ENCODE measurements around the gene RBKS. TPM values are rescaled to one million over a fixed set of nuclear protein-coding genes. Genes with fewer than 3 reads are reported as not detected.
"Not testable (repeated sequence)": the region's sequence is repeated elsewhere in the genome, so short reads cannot be mapped to it uniquely, and the experiment has no call there.

Gene RBKS
- total RNA-seq, 1 donor from 2014 or later: 0.80 TPM

- no peak for DNase-seq (ENCODE audit: low spot score in 2 of 2, unreplicated experiment in 2 of 2)
- Mint-ChIP-seq H3K27me3 (ENCODE audit: low read depth) (no peaks in the 10 kb centered on the region), H3K4me3 (no peak overlapping the region), H3K4me1 (peaks cover 14% of the 10 kb centered on the region), H3K27ac (no peak overlapping the region), H3K9me3 (peaks cover 16% of the 10 kb centered on the region), H3K36me3 (peaks cover 8% of the 10 kb centered on the region)
- TF ChIP-seq, protein P1, sequence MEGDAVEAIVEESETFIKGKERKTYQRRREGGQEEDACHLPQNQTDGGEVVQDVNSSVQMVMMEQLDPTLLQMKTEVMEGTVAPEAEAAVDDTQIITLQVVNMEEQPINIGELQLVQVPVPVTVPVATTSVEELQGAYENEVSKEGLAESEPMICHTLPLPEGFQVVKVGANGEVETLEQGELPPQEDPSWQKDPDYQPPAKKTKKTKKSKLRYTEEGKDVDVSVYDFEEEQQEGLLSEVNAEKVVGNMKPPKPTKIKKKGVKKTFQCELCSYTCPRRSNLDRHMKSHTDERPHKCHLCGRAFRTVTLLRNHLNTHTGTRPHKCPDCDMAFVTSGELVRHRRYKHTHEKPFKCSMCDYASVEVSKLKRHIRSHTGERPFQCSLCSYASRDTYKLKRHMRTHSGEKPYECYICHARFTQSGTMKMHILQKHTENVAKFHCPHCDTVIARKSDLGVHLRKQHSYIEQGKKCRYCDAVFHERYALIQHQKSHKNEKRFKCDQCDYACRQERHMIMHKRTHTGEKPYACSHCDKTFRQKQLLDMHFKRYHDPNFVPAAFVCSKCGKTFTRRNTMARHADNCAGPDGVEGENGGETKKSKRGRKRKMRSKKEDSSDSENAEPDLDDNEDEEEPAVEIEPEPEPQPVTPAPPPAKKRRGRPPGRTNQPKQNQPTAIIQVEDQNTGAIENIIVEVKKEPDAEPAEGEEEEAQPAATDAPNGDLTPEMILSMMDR (IDR thresholded peaks at IDR 0.05; ENCODE audit: unreplicated experiment): no peak
These were observed 5.6 kb downstream of the RBKS start for GRCh38 chr2:27884601-27885000.

DNA sequence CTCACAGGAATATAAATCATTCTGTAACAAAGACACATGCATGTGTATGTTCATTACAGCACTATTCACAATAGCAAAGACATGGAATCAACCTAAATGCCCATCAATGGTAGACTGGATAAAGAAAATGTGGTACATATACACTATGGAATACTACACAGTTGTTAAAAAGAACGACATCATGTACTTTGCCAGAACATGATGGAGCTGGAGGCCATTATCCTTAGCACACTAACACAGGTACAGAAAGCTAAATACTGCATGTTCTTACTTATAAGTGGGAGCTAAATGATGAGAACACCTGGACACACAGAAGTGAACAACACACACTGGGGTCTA is 7.6 kb downstream of the RBKS start:
- peaks cover 26% of the 10 kb centered on the region for H3K9me3 Mint-ChIP-seq
- not testable (repeated sequence) for H3K36me3 Mint-ChIP-seq; H3K4me1 Mint-ChIP-seq; H3K27me3 Mint-ChIP-seq (ENCODE audit: low read depth); H3K27ac Mint-ChIP-seq; DNase-seq (ENCODE audit: low spot score in 2 of 2, unreplicated experiment in 2 of 2); H3K4me3 Mint-ChIP-seq

GRCh38 chr2:27881815-27882583 is 8.2 kb downstream of the RBKS start:
- not testable (repeated sequence) for H3K27ac Mint-ChIP-seq; H3K36me3 Mint-ChIP-seq; DNase-seq (ENCODE audit: low spot score in 2 of 2, unreplicated experiment in 2 of 2); H3K4me3 Mint-ChIP-seq; H3K4me1 Mint-ChIP-seq; H3K27me3 Mint-ChIP-seq (ENCODE audit: low read depth)
- H3K9me3 Mint-ChIP-seq: peaks cover 31% of the 10 kb centered on the region

GRCh38 chr2:27878825-27879224 is 11.4 kb downstream of the RBKS start:
- Mint-ChIP-seq H3K9me3 (peaks cover 42% of the 10 kb centered on the region), H3K27me3 (ENCODE audit: low read depth) (no peaks in the 10 kb centered on the region), H3K4me3 (no peak overlapping the region), H3K4me1 (no peaks in the 10 kb centered on the region), H3K36me3 (peaks cover 17% of the 10 kb centered on the region), H3K27ac (no peak overlapping the region)
- no peak for DNase-seq (ENCODE audit: low spot score in 2 of 2, unreplicated experiment in 2 of 2)
- TF ChIP-seq, protein P1 (IDR thresholded peaks at IDR 0.05; ENCODE audit: unreplicated experiment): no peak

GRCh38 chr2:27875089-27875881 is 14.9 kb downstream of the RBKS start:
- Mint-ChIP-seq H3K4me3 (no peak overlapping the region), H3K4me1 (no peaks in the 10 kb centered on the region), H3K9me3 (peaks cover 29% of the 10 kb centered on the region), H3K36me3 (peaks cover 11% of the 10 kb centered on the region), H3K27me3 (ENCODE audit: low read depth) (no peaks in the 10 kb centered on the region), H3K27ac (no peak overlapping the region)
- TF ChIP-seq, protein P1 (IDR thresholded peaks at IDR 0.05; ENCODE audit: unreplicated experiment): no peak
- no peak for DNase-seq (ENCODE audit: low spot score in 2 of 2, unreplicated experiment in 2 of 2)

DNA sequence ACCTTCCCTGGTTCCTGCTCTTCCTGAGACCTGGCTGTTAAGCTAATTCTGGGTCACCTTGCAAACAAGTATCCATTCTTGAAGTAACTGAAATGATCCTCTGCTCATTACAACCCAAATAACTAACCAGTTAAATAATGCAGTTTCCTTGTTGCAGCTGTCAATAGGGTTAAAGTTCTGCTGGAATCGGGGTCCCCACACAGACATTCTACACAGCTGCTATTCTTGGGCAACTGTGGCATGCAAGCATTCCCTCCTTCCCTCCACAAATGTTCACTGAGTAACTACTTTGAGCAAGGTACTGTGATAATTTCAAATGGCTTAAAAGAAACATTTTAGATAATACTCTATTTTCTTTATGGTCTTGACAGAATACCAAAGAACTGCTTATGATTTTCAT is 17.1 kb downstream of the RBKS start:
- Mint-ChIP-seq H3K4me1 (no peaks in the 10 kb centered on the region), H3K4me3 (no peak overlapping the region), H3K27me3 (ENCODE audit: low read depth) (no peaks in the 10 kb centered on the region), H3K9me3 (peaks cover 18% of the 10 kb centered on the region), H3K36me3 (peaks cover 9% of the 10 kb centered on the region), H3K27ac (no peak overlapping the region)
- TF ChIP-seq, protein P1 (IDR thresholded peaks at IDR 0.05; ENCODE audit: unreplicated experiment): no peak
- DNase-seq (ENCODE audit: low spot score in 2 of 2, unreplicated experiment in 2 of 2): no peak
